Motor neuron (in vitro differentiated cells): ENCODE data around the gene OR52E1. TPM values are rescaled to one million over a fixed set of nuclear protein-coding genes. Genes with fewer than 3 reads are reported as not detected.

Experiments used
- ATAC-seq, 8 experiments: fragments of 200-7000 bp; cut with Tn5 transposase; replicated peaks in 6 of 8; 2 replicates each; pipeline ENCODE4 v1.8.0; 2021; ENCODE audit warnings: mild to moderate bottlenecking in 8 of 8, moderate library complexity in 8 of 8
- H3K27ac ChIP-seq, 2 donors: fragments of 250-450 bp; sonication (Bioruptor Pico); 2 replicates each; pipeline ENCODE4 v1.9.0; 2021; ENCODE audit warnings: antibody characterized with exemption in 2 of 2, mild to moderate bottlenecking in 2 of 2, moderate library complexity in 1 of 2
- H3K4me1 ChIP-seq, 2 donors: fragments of 250-450 bp; sonication (Bioruptor Pico); replicated peaks in 1 of 2; 2 replicates each; pipeline ENCODE4 v1.6.1; 2021; ENCODE audit warnings: antibody characterized with exemption in 2 of 2, mild to moderate bottlenecking in 2 of 2, moderate library complexity in 1 of 2
- H3K4me3 ChIP-seq, 5 donors: fragments of 250-450 bp; sonication (Bioruptor Pico); 2 replicates each; pipeline ENCODE4 v1.9.0; 2021; ENCODE audit warnings: antibody characterized with exemption in 5 of 5, mild to moderate bottlenecking in 5 of 5, moderate library complexity in 4 of 5
- WGBS, 10 experiments: fragments of 450-650 bp; shearing (Covaris generic); methylation state at CpG; one replicate each; pipeline ENCODE4 v1.0.0; 2022; 5-methylcytosine and 5-hydroxymethylcytosine counted together
- in situ Hi-C, 9 experiments: fragments of 400-800 bp; cut with MboI; loops; one replicate each; pipeline ENCODE4 v1.15.0; 2021; ENCODE audit warnings: low sequenced_read_pairs in 9 of 9, low pct_unique_long_range_greater_than_20kb in 2 of 9; ENCODE audit not compliant: unreplicated experiment in 9 of 9
- total RNA-seq, 8 experiments: library from RNA; unstranded; fragments of 300-600 nt; gene quantifications; 2 replicates each; pipeline versions ENCODE4 v1.2.3 to v1.2.4, GENCODE V29; 2022

The OR52E1 gene
- total RNA-seq, 8 experiments from 2014 or later = 0.52 to 2.6 TPM; not detected in 6

GRCh38 chr11:5071799-5072198 lies 2.4 kb downstream of the OR52E1 start:
- in situ Hi-C loops = no loop called here
- Histone ChIP-seq H3K27ac (no peak overlapping the region), H3K4me1 (no peaks in the 10 kb centered on the region), H3K4me3 (no peak overlapping the region)
- ATAC-seq = peak in 3 of 8 experiments; percentile 23 to 95 (median 92)
- WGBS, 10 experiments = 0 to 80% (median 44%) methylated on average over 1 to 3 of the region's 3 CpGs; no CpG with 5 or more reads in 1 of the 10 experiments

- H3K27ac ChIP-seq = no peak overlapping the region
- in situ Hi-C loops = no loop called here
- H3K4me1 ChIP-seq = no peaks in the 10 kb centered on the region
- 23 to 78% (median 55%) methylated on average over 2 of the region's 2 CpGs; no CpG with 5 or more reads in 2 of the 10 experiments for WGBS, 10 experiments
- H3K4me3 ChIP-seq = no peak overlapping the region
- ATAC-seq = no peak
Observed at GRCh38 chr11:5081405-5081804, 12.0 kb downstream of the OR52E1 start.

- H3K4me3 ChIP-seq = no peak overlapping the region
- no peak overlapping the region for H3K27ac ChIP-seq
- H3K4me1 ChIP-seq = no peaks in the 10 kb centered on the region
- no peak for ATAC-seq
- in situ Hi-C loops = no loop called here
Observed at GRCh38 chr11:5083602-5084001, 14.2 kb downstream of the OR52E1 start.

- Histone ChIP-seq H3K4me1 (peaks cover 0 to 4% of the 10 kb centered on the region in 2 donors), H3K4me3 (no peak overlapping the region), H3K27ac (no peak overlapping the region)
- in situ Hi-C loops = no loop called here
- ATAC-seq = peak in 4 of 8 experiments; percentile 11 to 65 (median 46)
Observed at GRCh38 chr11:5088556-5088955, 19.2 kb downstream of the OR52E1 start.

GRCh38 chr11:5090668-5091067 lies 21.3 kb downstream of the OR52E1 start:
- Histone ChIP-seq H3K4me3 (no peak overlapping the region), H3K27ac (no peak overlapping the region), H3K4me1 (peaks cover 0 to 4% of the 10 kb centered on the region in 2 donors)
- ATAC-seq = no peak
- 27 to 100% (median 100%) methylated on average over 1 of the region's 1 CpG; no CpG with 5 or more reads in 1 of the 10 experiments for WGBS, 10 experiments
- in situ Hi-C loops = no loop called here

- Histone ChIP-seq H3K4me3 (no peak overlapping the region), H3K27ac (no peak overlapping the region), H3K4me1 (peaks cover 0 to 4% of the 10 kb centered on the region in 2 donors)
- 0 to 100% (median 77%) methylated on average over 1 to 7 of the region's 8 CpGs; no CpG with 5 or more reads in 3 of the 10 experiments for WGBS, 10 experiments
- in situ Hi-C loops = no loop called here
- peak in 3 of 8 experiments; percentile 86 to 92 (median 87) for ATAC-seq
Observed at GRCh38 chr11:5092821-5093585, 23.6 kb downstream of the OR52E1 start.

GRCh38 chr11:5096011-5096410 lies 26.6 kb downstream of the OR52E1 start:
- no peak for ATAC-seq
- in situ Hi-C loops = no loop called here
- WGBS, 10 experiments = 39 to 75% (median 61%) methylated on average over 1 to 2 of the region's 2 CpGs; no CpG with 5 or more reads in 1 of the 10 experiments
- no peak overlapping the region for H3K4me3 ChIP-seq
- H3K4me1 ChIP-seq = no peaks in the 10 kb centered on the region
- no peak overlapping the region for H3K27ac ChIP-seq

GRCh38 chr11:5102246-5102645 lies 32.9 kb downstream of the OR52E1 start:
- Histone ChIP-seq H3K4me1 (no peaks in the 10 kb centered on the region), H3K27ac (no peak overlapping the region), H3K4me3 (no peak overlapping the region)
- in situ Hi-C loops = no loop called here
- ATAC-seq = peak in 2 of 8 experiments; percentile 40 to 65
- 29 to 91% (median 70%) methylated on average over 1 to 2 of the region's 2 CpGs; no CpG with 5 or more reads in 1 of the 10 experiments for WGBS, 10 experiments

- Histone ChIP-seq H3K4me1 (no peaks in the 10 kb centered on the region), H3K27ac (no peak overlapping the region), H3K4me3 (no peak overlapping the region)
- no peak for ATAC-seq
- in situ Hi-C loops = no loop called here
Observed at GRCh38 chr11:5103066-5103465, 33.7 kb downstream of the OR52E1 start.

GRCh38 chr11:5107285-5107684 lies 37.9 kb downstream of the OR52E1 start:
- Histone ChIP-seq H3K27ac (no peak overlapping the region), H3K4me3 (no peak overlapping the region), H3K4me1 (no peaks in the 10 kb centered on the region)
- ATAC-seq = peak in 1 of 8 experiments; percentile 29
- in situ Hi-C loops = no loop called here
- WGBS, 10 experiments = 29 to 86% (median 40%) methylated on average over 1 of the region's 3 CpGs; no CpG with 5 or more reads in 7 of the 10 experiments

- H3K4me3 ChIP-seq = no peak overlapping the region
- no peak overlapping the region for H3K27ac ChIP-seq
- WGBS, 10 experiments = 9 to 86% (median 65%) methylated on average over 1 to 3 of the region's 3 CpGs
- ATAC-seq = no peak
- in situ Hi-C loops = no loop called here
- no peaks in the 10 kb centered on the region for H3K4me1 ChIP-seq
Observed at GRCh38 chr11:5115339-5115738, 46.0 kb downstream of the OR52E1 start.

- in situ Hi-C loops = no loop called here
Observed at GRCh38 chr11:5117588-5117987, 48.2 kb downstream of the OR52E1 start.

GRCh38 chr11:5118893-5119292 lies 49.5 kb downstream of the OR52E1 start:
- Histone ChIP-seq H3K27ac (no peak overlapping the region), H3K4me3 (no peak overlapping the region), H3K4me1 (no peaks in the 10 kb centered on the region)
- 67 to 100% (median 100%) methylated on average over 1 of the region's 1 CpG; no CpG with 5 or more reads in 3 of the 10 experiments for WGBS, 10 experiments
- ATAC-seq = no peak
- in situ Hi-C loops = no loop called here

More at GRCh38 chr11:5117588-5117987, 48.2 kb downstream of the OR52E1 start:
- no peak overlapping the region for H3K27ac ChIP-seq
- peak in 1 of 8 experiments; percentile 34 for ATAC-seq
- H3K4me3 ChIP-seq = no peak overlapping the region
- H3K4me1 ChIP-seq = no peaks in the 10 kb centered on the region
